NCI-H1105 treated with DMSO at 0.1 percent for 48 hours (cell line): ENCODE results near the gene NTN5.
A peak's percentile ranks its signal among the peaks of the same experiment; 100 is the strongest.
"Not testable (repeated sequence)": the region's sequence is repeated elsewhere in the genome, so short reads cannot be mapped to it uniquely, and the experiment has no call there.

ENCODE experiments used
- DNase-seq: peaks from one replicate; lab custom pipeline; 2025; lab: John Stamatoyannopoulos, UW

The NTN5 gene

GRCh38 chr19:48669903-48670668, 2.7 kb downstream of the NTN5 start:
- DNase-seq, result no peak

GRCh38 chr19:48668761-48669160, 4.1 kb downstream of the NTN5 start:
- no peak for DNase-seq

- no peak for DNase-seq
Observed at GRCh38 chr19:48668332-48668731, 4.5 kb downstream of the NTN5 start.

- no peak for DNase-seq
Observed at GRCh38 chr19:48665786-48666185, 7.0 kb downstream of the NTN5 start.

GRCh38 chr19:48664476-48664875, 8.3 kb downstream of the NTN5 start:
- no peak for DNase-seq

GRCh38 chr19:48663667-48664066, 9.2 kb downstream of the NTN5 start:
- DNase-seq, result no peak

- DNase-seq, result no peak
Observed at GRCh38 chr19:48661711-48662090, 11.1 kb downstream of the NTN5 start.

- DNase-seq, result peak; percentile 3
Observed at GRCh38 chr19:48660852-48661710, 11.7 kb downstream of the NTN5 start.

GRCh38 chr19:48659768-48660167, 13.0 kb downstream of the NTN5 start:
- DNase-seq, result no peak

GRCh38 chr19:48658483-48658882, 14.3 kb downstream of the NTN5 start:
- no peak for DNase-seq

- not testable (repeated sequence) for DNase-seq
Observed at GRCh38 chr19:48657828-48658227, 15.0 kb downstream of the NTN5 start.

GRCh38 chr19:48656840-48657474, 15.9 kb downstream of the NTN5 start:
- no peak for DNase-seq

- peak; percentile 30 for DNase-seq
Observed at GRCh38 chr19:48654299-48655059, 18.3 kb downstream of the NTN5 start.

GRCh38 chr19:48651683-48652048, 21.2 kb downstream of the NTN5 start:
- no peak for DNase-seq

- DNase-seq, result no peak
Observed at GRCh38 chr19:48650974-48651682, 21.7 kb downstream of the NTN5 start.

GRCh38 chr19:48648134-48648533, 24.7 kb downstream of the NTN5 start:
- no peak for DNase-seq

- peak; percentile 92 for DNase-seq
Observed at GRCh38 chr19:48646722-48647216, 26.0 kb downstream of the NTN5 start.

GRCh38 chr19:48646001-48646721, 26.7 kb downstream of the NTN5 start, which contains the start of gene CA11:
Gene CA11, minus strand, starts transcription at chr19:48646187. Its CDS starts 555 bp downstream, at chr19:48645632.
- peak; percentile 81 for DNase-seq

GRCh38 chr19:48645620-48646000, 27.2 kb downstream of the NTN5 start:
- DNase-seq, result peak; percentile 56

GRCh38 chr19:48644839-48645619, 27.8 kb downstream of the NTN5 start:
- peak; percentile 80 for DNase-seq
